B cell (primary cell): ENCODE data around the gene DBNDD2.

Experiments
- EZH2 ChIP-seq: IDR thresholded peaks from 2 replicates; pipeline ENCODE4 v1.6.1; 2012; ENCODE audit warnings: borderline replicate concordance, low read depth, mild to moderate bottlenecking, moderate library complexity, low read length; ENCODE audit not compliant: insufficient read depth, poor library complexity, severe bottlenecking
- TF ChIP-seq, protein P1 (sequence below): fragments of 200-600 bp; IDR thresholded peaks from one replicate; pipeline ENCODE4 v1.8.0; 2022; ENCODE audit warnings: antibody characterized with exemption, mild to moderate bottlenecking

DNA sequence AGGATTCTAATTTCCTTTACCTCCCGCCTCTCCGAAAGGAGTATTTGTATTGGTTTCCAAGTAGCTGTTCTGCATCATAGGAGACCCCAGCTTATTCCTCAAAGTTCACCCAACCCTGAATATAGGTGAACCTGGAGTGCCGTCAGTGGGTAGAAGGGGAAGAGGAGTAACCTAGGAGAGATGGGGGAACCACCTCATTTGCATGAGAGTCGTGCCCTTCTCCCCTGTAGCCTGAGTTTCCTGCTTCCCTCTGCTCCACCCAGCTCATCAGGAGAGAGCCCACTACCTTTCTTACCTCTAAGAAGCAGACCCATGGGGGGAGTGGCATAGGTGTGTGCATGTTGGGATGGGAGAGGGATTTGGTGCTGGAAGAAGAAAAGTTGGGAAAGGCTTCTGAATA is 44.1 kb downstream of the DBNDD2 start:
- TF ChIP-seq, protein P1, sequence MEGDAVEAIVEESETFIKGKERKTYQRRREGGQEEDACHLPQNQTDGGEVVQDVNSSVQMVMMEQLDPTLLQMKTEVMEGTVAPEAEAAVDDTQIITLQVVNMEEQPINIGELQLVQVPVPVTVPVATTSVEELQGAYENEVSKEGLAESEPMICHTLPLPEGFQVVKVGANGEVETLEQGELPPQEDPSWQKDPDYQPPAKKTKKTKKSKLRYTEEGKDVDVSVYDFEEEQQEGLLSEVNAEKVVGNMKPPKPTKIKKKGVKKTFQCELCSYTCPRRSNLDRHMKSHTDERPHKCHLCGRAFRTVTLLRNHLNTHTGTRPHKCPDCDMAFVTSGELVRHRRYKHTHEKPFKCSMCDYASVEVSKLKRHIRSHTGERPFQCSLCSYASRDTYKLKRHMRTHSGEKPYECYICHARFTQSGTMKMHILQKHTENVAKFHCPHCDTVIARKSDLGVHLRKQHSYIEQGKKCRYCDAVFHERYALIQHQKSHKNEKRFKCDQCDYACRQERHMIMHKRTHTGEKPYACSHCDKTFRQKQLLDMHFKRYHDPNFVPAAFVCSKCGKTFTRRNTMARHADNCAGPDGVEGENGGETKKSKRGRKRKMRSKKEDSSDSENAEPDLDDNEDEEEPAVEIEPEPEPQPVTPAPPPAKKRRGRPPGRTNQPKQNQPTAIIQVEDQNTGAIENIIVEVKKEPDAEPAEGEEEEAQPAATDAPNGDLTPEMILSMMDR, result no peak
- TF ChIP-seq EZH2, result no peak
